ENCODE measurements around the gene WFIKKN1.

WFIKKN1 gene

DNA sequence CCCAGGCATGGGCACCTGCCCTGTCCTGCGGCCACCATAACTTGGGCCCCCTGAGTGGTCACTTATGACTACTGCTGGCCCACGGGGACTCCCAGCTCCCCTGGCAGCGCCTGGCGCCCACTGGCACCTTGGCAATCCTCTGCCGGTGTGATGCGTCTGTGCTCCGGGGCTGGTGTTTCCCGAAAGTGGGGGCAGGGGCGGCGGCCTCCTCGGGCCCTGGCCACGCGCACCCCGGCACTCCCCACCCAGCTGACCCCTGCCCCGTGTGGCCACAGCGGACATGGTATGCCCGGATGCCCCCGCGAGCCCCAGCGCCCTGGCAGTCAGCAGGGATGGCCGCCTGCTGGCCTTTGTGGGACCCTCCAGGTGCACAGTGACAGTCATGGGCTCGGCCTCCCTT, 26.7 kb downstream of the WFIKKN1 start:
- DNase-seq (ENCODE audit: low read depth): no peak

DNA sequence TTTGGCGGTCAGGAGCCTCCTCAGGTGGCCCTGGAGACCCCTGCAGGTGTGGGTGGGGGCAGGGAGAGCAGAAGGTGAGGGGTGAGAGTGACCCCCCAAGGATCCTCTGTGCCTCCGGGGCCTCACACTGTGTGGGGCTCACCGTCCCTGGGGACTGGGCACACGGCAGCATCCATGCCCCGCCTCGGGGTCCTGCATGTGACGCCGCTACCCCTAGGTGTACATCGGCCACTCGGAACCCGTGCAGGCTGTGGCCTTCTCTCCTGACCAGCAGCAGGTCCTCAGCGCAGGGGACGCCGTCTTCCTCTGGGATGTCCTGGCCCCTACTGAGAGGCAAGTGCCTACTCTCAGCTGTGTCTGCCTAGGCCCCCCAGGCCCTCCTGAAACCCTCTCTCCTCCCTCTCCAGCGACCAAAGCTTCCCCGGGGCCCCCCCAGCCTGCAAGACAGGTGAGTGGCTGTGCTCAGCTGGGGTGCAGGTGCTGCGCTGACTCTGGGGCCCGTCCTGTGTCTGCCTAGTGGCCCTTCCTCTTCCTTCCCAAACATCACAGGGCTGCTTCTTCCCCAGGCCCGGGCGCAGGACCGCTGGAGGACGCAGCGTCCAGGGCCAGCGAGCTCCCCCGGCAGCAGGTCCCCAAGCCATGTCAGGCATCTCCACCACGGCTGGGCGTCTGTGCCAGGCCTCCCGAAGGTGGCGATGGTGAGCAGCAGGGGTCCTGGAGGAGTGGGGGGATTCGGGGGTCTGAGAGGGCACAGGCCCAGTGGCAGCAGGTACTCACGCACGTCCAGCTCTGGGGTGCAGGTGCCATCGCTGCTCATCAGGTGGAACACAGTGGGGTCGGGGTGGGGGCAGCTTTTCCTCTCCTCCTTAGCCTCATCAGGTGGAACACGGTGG, 28.1 kb downstream of the WFIKKN1 start:
- no peak for DNase-seq (ENCODE audit: low read depth)

DNA sequence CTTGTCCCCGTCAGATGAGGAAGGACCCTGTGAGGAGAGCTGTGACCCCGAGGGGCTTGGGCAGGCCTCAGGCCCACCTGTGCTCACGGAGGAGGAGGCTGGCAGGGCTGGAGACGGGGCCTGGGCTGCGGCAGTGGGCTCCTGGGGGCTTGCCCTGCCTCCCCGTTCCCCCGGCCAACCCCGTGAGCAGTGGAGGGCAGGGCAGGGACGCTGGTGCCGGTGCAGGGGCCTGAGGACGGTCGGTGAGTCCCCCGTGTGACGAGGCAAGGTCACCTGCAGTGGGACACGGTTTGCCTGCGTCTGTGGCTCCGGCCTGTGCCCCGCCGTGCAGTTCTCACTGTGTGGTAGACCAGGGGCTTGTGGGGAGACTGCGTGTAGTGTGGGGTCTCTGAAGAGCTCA, 28.8 kb downstream of the WFIKKN1 start:
- no peak for DNase-seq (ENCODE audit: low read depth)

DNA sequence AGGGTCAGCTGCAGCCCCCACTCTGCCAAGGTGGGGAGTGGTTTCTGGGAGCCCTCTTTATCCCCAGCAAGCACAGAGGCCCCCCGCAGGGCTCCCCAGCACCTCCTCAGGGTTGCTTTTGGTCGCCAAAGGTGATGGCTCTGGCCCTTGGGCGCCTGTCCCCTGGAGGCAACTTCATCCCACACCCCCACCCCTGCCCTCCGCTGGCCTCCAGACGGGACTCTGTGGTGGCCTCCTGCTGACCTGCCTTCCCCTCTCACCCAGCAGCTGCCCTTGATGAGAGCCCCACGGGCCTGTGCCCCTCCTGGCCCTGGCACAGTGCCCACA, 29.3 kb downstream of the WFIKKN1 start:
- no peak for DNase-seq (ENCODE audit: low read depth)

DNA sequence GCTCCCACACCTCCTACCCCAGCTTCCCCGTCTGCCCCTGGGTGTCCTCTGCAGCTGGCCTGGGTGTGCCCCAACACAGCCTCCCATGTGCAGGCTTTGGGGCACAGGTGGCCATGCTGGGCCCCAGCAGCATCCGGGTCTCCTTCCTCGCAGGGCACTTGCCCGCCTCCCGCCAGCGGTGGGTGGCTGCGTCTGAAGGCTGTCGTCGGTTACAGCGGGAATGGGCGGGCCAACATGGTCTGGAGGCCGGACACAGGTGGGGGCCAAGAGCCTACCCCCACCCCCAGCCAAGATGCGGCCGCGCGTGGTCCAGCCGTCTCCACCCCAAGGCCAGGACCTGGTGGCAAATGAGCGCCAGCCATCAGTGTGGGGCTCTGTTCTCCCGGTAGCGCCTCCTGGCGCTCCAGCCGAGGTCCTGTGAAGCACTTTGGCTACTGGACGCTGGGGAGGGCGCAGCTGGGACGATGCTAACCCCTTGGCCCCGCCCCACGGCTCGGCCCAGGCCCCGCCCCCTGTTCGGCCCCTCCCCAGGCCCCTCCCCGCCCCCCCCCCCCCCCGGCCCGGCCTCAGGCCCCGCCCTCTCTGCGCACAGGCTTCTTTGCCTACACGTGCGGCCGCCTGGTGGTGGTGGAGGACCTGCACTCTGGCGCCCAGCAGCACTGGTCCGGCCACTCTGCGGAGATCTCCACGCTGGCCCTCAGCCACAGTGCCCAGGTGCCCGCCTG, 29.8 kb downstream of the WFIKKN1 start:
- DNase-seq (ENCODE audit: low read depth): no peak

DNA sequence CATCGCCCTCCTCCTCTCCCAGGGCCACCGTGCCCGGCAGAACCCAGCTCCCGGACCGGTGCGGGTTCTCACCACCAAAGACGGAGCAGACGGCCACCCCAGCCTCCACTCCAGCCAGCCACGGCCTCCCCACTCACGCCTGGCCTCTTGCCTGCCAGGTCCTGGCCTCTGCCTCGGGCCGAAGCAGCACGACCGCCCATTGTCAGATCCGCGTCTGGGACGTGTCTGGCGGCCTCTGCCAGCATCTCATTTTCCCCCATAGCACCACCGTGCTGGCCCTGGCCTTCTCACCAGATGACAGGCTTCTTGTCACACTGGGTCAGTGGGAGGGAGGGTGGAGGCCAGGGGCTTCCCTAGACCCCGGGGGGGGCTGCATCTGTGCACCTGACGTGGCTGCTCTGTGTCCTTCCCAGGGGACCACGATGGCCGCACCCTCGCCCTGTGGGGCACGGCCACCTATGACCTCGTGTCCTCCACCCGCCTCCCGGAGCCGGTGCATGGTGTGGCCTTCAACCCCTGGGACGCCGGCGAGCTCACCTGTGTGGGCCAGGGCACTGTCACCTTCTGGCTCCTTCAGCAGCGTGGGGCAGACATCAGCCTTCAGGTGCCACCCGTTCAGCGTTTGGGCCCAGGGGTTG, 30.5 kb downstream of the WFIKKN1 start:
- no peak for DNase-seq (ENCODE audit: low read depth)

DNA sequence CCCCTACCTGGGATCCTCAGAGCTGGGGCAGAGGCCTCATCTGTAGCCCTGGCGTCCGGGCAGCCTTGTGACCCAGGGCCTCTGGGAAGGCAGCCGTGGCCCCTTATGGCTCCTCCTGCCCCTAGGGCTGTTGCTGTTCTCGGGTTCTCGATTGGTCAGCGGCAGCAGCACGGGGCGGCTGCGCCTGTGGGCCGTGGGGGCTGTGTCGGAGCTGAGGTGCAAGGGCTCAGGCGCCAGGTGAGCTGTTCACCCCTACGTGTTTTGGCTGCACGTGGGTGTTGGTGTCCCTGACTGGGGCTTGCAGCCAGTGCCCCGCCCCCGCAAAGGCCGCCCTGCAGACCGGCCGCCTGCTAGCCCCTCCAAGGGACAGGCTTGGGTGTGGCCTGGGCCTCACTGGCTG, 31.3 kb downstream of the WFIKKN1 start:
- DNase-seq (ENCODE audit: low read depth): no peak

DNA sequence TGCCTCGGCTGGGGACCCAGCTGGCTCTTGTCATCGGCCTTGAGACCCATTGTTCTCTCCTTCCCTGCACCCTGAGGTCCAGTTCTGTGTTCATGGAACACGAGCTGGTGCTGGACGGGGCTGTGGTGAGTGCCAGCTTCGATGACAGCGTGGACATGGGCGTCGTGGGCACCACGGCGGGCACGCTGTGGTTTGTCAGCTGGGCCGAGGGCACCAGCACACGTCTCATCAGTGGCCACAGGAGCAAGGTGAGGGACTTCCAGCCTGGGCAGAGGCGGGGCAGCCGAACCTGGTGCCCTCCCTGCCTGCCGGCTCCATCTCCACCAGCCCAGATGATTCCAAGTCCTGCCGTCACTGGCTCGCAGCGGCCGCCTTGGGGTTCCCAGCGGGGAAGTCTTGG, 31.8 kb downstream of the WFIKKN1 start:
- no peak for DNase-seq (ENCODE audit: low read depth)

DNA sequence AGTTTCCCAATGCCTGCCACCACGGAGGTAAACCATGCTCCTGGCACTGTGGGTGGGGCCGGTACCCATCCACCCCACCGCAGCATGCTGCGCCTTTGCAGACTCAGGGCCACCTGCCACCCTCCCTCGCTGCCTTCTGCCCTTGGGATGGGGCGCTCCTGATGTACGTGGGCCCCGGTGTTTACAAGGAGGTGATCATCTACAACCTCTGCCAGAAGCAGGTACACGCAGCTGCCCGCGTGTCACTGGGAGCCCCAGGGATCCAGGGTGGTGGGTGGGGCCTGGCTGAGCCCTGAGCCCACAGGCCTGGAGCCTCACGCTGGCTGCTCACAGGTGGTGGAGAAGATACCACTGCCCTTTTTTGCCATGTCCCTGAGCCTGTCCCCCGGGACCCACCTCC, 35.8 kb downstream of the WFIKKN1 start:
- no peak for DNase-seq (ENCODE audit: low read depth)

DNA sequence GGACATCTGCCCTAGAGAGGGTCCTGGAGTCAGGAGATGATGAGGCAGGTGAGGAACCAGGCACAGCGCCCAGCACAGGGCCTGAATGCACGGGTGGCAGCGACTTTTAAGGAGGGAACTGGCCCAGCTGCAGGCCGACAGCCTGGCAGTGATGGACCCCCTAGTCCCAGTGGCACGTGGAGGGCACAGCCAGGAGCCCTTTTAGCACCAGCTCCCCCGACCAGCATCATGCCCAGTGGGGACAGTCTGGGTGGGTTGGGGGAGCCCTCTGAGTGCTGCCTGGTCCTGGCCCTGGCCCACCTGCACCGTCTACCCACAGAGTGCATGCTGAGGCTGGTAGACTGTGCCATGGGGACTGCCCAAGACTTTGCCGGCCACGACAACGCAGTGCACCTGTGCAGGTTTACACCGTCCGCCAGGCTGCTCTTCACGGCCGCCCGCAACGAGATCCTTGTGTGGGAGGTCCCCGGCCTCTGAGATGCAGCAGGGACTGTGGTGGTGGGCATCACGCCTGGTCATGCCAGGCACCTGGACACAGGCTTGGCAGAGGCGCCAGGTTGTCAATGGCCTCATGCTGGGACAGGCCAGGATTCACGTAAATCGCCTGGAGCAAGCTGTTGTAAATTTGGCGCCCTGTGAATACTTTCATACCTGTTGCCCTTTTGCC, 36.5 kb downstream of the WFIKKN1 start:
- no peak for DNase-seq (ENCODE audit: low read depth)

DNA sequence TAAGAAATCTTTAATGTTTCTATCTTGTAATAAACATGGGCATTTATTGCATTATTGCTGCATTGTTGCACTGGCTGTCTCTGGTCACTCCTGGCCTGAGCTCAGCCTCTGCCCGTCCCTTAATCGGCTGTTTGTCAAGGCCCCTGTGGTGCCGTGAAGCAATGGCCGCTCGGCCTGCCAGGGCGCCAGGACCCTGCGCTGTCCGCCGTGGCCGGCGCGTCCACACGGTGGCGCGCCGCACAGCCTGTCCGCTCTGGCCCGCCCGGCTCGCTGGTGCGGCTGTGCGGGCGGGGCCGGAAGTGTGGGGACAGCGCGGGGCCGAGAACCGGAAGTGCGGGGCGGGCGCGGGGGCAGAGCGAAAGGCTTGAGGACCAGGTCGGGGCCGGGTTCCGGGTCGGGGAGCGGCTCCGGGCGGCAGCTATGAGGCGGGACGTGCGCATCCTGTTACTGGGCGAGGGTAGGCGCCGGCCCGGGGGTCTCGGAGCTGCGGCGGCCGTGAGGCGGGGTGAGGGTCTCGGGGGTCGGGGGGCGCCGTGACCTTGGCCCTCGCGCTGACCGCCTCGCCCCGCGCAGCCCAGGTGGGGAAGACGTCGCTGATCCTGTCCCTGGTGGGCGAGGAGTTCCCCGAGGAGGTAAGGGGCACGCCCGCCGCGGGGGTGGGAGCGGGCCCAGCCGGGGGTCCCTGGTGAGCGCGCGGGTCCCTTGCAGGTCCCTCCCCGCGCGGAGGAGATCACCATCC, 37.2 kb downstream of the WFIKKN1 start, which contains the start of gene RHOT2:
RHOT2 (plus strand) TSS at position 353 of the 739 bp plus-strand sequence; CDS start at position 421, 68 bp downstream.
- peak; percentile 91 for DNase-seq (ENCODE audit: low read depth)

DNA sequence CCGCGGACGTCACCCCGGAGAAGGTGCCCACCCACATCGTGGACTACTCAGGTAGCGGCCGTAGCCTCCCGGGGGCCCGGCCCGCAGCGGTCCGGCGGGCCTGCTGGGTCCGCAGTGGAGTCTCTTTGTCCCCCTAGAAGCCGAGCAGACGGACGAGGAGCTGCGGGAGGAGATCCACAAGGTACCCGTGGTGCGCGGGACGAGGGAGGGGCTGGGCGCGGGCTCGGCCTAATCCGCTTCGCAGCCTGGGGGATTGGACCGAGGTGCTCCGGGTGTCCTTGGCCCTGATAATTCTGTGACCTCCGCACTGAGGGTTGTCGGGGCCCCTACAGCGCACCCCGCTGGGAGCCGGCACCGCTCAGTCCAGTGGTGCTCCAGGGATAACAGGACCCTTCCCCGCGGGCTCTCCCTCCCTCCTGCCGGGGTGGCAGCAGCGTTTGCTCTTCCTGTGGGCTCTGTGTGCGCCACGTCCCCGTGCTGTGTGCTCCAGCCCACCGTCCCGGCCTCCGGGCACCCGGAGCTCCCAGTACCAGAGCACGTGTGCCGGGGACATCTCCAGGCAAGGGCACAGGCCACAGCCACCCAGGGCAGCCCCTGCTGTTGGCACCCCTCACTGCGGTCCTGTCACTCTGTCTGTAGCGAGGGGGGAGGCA, 37.9 kb downstream of the WFIKKN1 start:
- no peak for DNase-seq (ENCODE audit: low read depth)

DNA sequence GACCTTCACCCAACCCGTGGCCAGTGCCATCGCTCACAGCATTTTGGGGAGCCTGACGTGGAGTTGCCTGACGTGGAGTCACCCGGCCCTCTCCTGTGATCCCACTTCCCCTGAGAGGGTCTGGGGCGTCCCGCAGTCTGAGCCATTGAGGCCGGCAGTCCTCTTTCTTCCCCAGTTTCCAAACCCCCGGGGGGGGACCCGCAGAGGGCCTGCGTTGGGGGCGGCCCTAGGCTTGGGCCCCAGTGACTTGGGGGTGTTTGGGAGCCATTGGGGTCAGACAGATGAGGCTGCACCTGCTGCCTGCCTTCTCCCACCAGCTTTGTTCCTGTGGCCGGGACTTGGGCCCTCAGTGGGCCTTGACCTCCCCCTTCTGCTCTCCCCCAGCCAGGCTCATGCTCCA, 38.9 kb downstream of the WFIKKN1 start:
- DNase-seq (ENCODE audit: low read depth): no peak

DNA sequence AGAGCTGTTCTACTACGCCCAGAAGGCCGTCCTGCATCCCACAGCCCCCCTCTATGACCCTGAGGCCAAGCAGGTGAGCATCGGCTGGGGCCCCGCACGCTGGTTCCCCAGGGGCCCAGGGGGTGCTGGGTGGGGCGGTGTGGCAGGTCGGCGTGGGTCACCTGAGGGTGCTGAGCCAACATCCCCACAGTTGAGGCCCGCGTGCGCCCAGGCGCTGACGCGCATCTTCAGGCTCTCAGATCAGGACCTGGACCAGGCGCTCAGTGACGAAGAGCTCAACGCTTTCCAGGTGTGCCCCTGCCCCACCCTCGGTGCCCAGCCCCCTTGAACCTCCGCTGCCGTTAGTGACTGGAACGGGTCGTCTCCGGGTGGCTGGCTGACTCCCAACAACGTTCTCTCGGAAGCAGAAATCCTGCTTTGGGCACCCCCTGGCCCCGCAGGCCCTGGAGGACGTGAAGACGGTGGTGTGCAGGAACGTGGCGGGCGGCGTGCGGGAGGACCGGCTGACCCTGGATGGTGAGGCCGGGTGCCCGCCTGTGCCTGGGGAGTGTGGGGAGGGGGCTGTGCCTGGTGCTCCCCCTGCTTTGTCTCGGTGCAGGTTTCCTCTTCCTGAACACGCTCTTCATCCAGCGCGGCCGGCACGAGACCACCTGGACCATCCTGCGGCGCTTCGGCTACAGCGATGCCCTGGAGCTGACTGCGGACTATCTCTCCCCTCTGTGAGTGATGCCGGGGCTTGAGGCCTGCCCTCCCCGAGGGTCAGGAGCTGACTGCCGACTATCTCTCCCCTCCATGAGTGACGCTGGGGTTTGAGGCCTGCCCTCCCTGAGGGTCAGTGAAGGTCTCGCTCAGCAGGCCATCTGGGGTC, 39.9 kb downstream of the WFIKKN1 start:
- DNase-seq (ENCODE audit: low read depth): no peak

DNA sequence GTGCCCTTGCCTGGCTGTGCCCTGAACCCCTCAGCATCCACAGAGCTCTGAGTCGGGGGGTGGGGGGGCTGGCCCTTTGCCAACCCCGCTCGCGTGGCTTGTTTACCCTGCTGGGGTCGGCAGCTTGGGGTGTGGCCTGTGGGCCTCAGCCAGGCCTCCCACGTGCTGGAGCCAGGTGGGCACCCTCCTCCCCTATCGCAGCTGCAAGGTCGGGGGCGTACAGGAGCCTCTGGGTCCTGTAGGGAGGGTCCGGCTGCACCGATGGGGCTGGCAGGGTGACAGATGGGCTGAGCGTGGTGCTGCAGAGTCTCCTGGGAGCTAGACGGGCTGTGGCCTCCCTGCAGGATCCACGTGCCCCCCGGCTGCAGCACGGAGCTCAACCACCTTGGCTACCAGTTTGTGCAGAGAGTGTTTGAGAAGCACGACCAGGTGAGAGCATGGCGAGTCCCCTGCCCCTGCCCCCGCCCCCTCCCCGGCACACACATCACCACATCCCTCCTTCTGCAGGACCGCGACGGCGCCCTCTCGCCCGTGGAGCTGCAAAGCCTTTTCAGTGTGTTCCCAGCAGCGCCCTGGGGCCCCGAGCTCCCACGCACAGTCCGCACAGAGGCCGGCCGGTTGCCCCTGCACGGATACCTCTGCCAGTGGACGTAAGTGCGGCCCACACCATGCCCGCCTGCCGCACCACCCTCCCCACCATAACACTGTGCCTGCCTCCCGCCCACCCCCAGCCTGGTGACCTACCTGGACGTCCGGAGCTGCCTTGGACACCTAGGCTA, 40.8 kb downstream of the WFIKKN1 start:
- no peak for DNase-seq (ENCODE audit: low read depth)

DNA sequence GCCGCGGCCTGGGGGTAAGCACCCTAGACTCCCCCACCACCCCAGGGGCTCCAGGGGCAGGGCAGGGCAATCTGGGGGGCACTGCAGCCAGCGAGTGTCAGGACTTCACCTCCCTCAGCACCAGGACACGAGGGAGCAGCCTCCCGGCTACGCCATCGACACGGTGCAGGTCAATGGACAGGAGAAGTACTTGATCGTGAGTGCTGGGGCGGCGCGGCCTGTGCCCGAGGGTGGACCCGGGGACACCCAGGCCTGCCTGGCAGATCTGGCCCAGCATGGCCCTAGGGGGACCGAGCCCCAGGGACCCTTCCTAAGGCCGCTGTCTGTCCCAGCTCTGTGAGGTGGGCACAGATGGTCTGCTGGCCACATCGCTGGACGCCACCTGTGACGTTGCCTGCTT, 41.6 kb downstream of the WFIKKN1 start:
- no peak for DNase-seq (ENCODE audit: low read depth)

DNA sequence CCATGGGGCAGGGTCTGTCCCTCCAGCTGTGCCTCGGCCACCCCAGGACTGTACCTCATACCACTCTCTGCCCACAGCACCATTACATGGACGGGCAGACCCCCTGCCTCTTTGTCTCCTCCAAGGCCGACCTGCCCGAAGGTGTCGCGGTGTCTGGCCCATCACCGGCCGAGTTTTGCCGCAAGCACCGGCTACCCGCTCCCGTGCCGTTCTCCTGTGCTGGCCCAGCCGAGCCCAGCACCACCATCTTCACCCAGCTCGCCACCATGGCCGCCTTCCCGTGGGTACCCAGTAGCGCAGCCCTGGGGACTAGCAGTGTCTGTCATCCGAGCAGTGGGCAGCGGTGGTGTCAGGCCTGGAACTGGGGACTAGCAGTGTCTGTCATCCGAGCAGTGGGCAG, 42.1 kb downstream of the WFIKKN1 start:
- no peak for DNase-seq (ENCODE audit: low read depth)

DNA sequence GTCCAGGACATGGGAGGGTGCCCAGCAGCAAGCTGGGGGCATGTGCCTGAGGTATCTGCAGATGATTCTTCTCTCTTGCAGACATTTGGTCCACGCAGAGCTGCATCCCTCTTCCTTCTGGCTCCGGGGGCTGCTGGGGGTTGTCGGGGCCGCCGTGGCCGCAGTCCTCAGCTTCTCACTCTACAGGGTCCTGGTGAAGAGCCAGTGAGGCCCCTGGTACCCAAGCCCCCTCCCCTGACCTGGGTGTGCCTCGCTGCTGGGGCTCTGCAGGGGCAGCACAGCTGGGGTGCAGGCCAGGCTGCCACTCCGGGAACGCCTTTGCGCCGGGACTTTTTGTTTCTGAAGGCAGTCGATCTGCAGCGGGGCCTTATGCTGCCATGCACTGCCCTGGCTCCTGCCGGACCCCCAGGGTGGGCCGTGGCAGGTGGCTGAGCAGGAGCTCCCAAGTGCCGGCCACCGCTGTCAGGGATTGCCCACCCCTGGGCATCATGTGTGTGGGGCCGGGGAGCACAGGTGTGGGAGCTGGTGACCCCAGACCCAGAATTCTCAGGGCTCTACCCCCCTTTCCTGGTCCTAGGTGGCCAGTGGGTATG, 42.7 kb downstream of the WFIKKN1 start:
- DNase-seq (ENCODE audit: low read depth): no peak
